Measurements from ENCODE around the gene AGER.

The AGER gene

GRCh38 chr6:32131439-32131948, 52.6 kb downstream of the AGER start:
- intact Hi-C loops (cut with DNase I; ENCODE audit: low total_unique reads): no loop called here
- TF ChIP-seq CTCF (IDR thresholded peaks at IDR 0.05): no peak
- H3K27me3 ChIP-seq: no peaks in the 10 kb centered on the region
- DNase-seq: no peak
- no peak overlapping the region for H3K4me3 ChIP-seq
- H3K36me3 ChIP-seq: peaks cover 0 to 6% (median under 1%) of the 10 kb centered on the region in 3 donors
- H3K27ac ChIP-seq: no peak overlapping the region
- peaks cover 0 to 33% (median 26%) of the 10 kb centered on the region in 4 donors for H3K4me1 ChIP-seq
- H3K9me3 ChIP-seq: no peaks in the 10 kb centered on the region
